NCI-H524 treated with DMSO at 0.1 percent for 48 hours (cell line): Measurements from ENCODE around the gene GASK1A.
"Not testable (repeated sequence)": the region's sequence is repeated elsewhere in the genome, so short reads cannot be mapped to it uniquely, and the experiment has no call there.

Experiments
- DNase-seq: peaks from one replicate; lab custom pipeline; 2025; lab: John Stamatoyannopoulos, UW

The GASK1A gene

DNA sequence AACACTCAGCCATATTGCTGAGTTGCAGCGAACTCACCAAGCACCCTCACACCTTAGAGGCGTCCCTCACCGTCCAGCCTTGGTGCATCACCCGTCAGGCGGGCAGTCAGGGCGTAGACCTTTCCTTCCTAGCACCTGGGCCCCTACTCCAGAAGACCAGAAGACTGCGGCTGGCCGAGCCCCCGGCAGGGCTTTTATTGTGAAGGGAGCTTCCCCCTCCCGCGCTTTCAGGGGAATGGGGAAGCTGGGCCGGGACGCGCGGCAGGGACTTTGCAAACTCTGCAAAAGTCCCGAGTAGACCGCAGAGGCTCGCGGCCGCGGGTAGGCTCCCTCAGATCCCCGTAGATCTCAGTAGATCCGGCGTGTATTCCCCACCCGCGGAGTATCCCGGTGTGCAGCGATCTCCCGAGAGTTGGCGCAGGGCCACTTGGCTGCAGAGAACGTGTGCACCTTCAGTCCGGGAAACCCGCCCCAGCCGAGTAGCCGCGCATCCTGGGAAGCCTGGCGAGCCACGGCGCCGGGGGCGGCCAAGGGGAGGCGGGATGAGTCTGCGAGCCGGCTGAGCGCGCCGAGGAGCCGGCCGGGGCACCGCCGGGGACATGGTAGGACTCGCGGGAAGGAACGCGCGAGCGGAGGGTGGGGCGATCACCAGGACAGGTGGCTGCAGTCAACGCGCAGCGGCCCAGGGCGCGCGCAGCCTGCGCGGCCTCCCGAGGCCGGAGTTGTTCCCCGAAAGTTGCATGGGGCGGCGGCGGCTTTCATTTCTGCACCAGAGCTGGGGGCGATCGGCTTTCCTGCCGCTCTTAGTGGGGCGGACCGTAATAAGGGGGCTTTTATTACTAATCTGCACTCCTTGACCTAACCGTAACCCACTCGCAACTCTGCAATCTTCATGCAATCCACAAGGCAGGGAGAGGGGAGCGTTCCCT, at the start of gene GASK1A:
Gene GASK1A, plus strand, starts transcription at position 268 of the 929 bp plus-strand sequence. Its CDS starts 332 bp downstream, at position 600.
- DNase-seq = no peak

DNA sequence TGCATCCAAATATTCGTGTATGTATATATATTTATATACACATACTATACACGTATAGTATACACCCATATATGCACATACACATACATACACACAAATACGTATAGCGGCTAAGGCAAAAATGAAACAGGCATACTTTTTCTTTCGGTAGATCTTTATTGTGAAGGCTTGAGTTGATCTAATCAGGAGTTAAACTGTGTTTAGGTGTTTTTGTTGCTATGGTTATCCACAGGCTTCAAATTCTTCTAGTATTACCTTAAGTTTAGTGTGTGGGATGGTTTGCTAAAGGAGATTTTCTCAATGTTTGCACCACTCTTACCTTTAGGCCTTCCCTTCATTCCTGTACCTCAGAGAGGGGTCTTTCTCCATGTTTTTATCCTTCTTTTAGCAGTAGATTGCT, 45.0 kb upstream of the GASK1A start:
- DNase-seq = no peak

DNA sequence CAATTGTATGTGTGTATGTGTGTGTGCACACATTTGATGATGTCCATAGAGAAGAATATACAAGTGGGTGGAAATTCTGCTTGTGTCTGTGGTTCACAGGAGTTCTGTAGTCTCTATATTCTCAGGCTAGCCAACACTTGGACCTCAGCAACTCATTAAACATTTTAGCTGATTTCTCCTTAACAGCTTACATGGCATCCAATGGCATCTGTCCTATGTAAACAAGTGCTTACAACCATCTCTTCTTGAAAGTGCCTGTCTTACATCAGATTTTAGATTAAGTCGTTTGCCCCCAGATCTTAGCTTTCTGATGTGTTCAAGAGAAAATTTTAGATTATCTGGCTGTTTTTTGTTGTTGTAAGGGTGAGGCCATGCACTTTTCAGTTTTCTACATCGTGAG, 44.2 kb upstream of the GASK1A start:
- DNase-seq = no peak

DNA sequence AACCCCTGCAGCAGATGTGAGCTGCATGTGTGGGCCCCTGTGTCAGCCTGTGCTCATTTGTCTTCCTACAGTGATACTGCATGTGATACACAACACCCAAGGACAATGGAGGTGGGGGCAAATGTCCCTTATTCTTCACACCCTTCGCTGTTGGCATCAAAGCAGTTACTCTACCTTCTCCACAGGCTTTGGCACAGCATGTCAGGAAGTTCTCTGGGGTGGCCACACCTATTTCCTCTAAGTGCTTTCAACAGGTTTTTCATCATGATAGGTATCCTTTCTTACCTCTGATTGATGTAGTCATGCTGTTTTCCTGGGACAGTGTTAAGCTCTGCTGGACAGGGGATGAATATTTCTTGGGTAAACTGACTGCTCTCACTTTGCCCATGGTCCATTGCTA, 43.6 kb upstream of the GASK1A start:
- DNase-seq = no peak

DNA sequence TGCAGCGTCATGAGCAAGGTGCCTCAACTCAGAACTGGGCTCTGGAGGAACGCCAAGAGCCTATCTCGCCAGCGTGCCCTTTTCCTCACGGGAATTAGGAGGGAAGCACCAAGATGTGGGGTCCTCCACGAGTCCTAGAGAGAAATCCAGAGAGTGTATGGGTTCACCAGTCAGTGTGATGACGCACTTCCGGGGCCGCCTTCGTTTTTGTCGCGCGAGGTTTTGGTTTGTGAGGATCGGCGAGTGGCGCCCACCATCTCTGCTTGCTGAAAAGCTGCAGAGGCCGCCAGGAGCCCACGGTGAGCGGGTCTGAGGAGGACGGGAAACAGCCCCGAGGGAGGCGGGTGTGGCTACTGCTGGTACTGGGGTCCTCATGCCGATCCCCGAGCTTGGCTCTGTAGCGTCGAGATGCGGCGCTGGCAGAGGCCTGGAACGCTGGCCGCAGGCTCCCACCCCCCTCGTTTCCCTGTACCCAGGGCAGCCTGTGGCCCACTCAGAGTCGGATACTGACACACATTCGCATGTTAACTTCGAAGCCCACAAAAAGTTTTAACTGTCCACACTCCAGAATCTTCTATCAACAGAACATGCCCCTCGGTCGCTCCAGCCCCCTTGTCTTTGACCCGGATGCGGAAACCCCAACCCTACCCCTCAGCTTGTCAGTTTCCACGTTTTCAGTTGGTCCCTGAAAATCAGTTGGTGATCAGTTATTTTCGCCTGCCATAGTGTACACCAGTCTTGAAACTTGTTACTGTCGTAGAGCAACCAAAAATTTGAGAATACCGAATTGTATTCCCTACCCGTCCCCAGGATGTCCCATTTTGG, 42.7 kb upstream of the GASK1A start:
- DNase-seq = peak; percentile 36

DNA sequence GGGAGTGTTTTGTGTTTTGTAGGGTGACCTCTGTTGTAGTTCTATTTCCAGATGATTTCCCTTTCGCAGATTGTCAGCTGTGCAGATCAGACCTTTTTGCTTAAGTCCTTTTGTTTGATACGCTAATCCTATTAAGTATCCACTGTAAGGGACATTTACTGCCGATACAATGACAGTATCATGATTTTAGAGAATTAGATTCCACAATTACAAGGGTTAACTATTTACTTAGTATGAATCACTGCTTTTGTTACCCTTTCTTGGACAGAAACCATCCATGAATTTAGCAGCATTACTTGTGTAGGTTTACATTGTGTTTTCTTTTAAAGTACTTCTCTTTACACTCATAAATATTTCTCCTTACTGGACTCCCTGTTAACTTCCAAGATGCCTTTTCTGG, 41.8 kb upstream of the GASK1A start:
- DNase-seq = peak; percentile 6

DNA sequence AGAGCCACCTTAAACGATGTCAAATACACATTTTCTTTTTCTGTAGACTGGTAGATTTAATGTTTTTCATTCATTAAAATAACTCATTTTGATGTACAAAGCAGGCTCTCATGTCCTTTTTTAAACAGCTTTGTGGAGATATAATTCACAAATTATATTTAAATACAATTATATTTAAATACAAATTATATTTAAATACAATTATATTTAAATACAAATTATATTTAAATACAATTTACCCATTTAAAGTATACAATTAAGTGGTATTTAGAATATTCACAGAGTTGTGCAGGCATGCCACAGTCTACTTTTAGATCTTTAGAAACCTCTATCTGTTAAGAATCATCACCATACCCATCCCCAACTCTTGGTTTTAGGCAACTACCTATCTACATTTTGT, 36.4 kb upstream of the GASK1A start:
- no peak for DNase-seq

DNA sequence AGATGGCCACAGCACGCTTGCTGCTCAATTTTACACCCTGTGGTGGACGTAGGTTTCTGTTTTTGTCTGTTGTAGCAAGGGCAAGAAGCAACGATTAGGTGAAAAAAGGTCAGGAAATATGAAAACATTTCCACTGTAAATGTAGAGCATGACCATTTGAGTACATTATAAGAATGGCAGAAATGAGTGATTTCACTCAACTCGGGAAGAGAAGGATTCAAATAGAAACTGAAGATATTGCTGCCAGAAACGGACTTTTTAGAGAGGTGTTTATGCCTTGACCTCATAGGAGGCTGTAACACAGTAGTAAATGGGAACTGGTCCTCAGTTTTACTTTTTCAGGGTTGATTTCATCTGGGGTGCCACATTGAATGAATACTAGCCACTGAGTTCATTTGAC, 33.1 kb upstream of the GASK1A start:
- DNase-seq = no peak

DNA sequence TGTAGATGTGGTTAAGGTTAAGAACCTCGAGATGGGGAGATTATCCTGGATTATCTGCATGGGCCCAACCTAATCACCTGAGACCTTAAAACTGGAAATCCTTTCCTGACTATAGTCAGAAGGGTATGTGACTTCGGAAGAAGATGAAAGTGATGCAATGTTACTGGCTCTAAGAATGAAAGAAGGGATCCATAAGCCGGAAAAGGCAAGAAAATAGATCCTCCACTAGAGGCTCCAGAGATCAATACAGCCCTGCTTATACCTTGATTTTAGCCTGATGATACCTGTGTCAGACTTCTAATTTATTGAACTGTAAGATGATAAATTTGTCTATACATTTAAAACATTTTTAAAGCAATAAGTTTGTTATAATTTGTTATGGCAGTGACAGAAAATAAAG, 21.5 kb upstream of the GASK1A start:
- DNase-seq = no peak

DNA sequence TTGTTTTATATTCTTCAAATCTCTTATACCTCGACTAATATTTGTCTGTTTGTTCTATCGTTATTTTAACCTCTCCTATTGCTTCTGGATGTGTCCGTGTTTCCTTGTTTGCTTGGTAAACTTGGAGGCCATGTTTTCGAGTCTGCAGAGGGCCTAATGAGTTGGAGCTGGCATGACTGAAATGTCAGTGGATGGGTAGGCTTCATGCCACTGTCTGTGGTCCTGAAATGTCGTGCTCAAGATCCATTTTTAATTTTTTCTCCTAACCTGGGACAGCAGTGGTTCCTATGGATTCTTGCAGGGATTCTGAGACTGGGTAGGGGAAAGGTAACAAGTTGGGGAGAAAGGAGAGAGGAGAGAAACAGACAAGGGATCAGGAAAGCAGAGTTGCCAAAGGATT, 18.8 kb upstream of the GASK1A start:
- DNase-seq = no peak

DNA sequence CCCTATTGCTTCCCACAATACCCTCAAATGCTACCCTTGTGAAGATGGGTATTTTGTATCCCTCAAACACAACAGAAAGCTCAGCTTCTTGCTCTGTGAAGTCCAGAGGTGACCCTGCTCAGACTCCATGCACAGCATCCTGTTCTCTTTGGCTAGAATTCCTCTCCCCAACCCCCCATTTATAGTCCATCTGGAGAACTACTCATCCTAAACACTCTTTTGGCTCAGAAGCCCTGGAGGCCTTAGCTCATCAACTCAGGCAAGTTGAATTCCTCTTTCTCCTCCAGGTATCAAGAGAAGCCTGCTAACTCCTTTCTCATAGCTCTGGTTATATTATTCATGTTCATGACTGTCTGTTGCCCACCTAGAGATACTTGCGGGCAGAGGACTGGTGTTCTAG, 18.3 kb upstream of the GASK1A start:
- DNase-seq = no peak

DNA sequence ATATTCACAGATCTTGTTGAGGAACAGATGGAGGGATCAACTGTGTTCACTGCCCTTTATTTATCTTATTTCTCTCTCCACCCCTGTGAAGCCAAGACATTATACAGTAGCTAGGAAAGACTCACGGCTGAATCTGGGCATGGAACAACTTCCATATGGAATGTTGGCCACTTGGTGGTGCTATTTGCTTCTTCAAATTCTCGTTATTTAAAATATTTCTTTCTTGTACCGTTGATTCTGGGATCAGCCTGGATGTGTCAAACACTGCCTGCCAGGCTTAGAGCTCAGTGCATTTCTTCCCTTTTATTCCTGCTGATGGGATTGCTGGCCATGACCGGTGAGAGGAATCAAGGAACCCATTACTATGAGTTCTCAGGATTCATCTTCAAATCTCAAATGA, 17.5 kb upstream of the GASK1A start:
- no peak for DNase-seq

DNA sequence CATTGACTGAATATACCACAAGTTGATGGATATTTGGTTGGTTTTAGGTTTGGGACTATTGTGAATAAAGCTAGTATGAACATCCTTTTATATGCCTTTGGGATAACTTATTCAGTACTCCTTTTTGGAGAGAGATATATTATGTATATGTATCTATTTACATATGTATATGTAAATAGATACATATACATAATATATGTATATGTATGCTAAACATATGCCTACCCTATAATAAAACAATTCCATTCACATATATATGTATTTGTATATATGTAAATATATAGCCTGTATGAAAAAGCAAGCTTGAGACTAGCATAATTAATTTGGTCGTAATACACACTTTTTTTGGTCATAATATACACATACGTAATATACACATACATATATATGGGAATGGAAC, 15.8 kb upstream of the GASK1A start:
- no peak for DNase-seq

DNA sequence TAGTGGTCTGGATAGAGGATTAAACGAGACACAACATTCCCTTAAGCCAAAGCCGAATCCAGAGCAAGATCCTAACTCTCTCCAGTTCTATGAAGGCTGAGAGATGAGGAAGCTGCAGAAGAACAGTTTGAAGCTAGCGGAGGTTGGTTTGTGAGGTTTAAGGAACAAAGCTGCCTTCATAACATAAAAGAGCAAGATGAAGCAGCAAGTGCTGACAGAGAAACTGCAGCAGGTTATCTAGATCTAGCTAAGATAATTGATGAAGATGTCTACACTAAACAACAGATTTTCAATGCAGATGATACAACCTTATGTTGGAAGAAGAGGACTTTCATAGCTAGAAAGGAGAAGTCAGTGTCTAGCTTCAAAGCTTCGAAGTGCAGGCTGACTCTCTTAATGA, 14.8 kb upstream of the GASK1A start:
- no peak for DNase-seq

DNA sequence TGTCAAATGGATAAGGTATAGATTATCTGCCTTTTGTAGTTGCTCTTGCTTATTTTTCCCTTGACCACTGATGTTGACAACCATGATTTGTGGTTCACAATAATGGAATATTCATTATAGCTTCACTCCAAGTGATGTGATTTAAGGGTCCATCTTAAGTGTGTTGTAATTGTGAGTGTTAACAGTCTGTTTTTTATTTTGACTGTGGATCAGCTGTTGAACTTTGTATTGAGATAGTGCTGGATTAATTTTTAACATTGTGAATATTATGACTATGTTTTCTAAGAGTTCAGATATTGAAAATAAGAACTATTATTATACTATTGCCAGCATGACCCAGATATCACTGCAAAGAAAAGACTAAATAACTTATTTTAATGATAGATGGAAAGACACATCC, 8.6 kb upstream of the GASK1A start:
- no peak for DNase-seq

DNA sequence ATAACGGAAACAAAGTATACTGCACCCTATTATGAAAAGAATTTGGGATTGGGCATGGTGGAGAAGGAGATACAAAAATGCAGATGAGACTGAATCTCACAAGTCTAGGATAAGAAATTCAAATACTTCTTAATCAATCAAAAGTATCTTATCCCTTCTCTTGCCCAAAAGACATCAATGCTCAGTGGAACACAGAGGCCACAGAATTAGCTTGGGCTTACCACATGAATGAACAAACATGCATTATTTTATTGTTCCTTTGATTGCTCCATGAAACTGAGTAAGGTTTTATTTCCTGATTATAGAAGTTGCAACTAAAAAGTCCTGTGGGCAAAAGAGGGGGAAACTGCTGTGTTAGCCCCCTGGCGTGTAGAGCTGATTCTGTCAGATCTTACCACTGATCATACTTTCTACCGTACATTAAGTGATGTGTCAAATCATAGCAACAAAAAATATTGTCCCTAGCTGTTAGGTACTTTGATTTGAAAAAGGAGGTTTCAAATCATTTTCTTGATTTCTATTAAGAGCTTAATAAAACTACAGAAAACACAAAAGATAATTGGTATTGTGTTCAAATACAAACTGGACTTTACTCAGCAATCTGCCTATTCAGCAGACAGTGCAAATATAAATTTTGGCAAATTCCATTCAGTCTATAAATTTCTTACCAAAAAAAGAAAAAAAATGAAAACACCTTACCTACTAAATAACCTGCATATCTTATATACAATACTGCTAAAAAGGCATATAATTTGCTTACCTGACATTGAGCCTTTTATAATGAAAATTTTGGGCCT, 7.9 kb upstream of the GASK1A start:
- no peak for DNase-seq

DNA sequence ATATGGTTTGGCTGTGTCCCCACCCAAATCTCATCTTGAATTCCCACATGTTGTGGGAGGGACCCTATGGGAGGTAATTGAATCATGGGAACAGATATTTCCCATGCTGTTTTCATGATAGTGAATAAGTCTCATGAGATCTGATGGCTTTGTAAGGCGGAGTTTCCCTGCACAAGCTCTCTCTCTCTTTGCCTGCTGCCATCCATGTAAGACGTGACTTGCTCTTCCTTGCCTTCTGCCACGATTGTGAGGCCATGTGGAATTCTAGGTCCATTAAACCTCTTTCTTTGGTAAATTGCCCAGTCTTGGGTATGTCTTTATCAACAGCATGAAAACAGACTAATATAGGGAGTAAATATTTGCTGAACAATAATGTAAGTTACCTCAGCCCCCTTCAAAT, 4.2 kb upstream of the GASK1A start:
- not testable (repeated sequence) for DNase-seq

DNA sequence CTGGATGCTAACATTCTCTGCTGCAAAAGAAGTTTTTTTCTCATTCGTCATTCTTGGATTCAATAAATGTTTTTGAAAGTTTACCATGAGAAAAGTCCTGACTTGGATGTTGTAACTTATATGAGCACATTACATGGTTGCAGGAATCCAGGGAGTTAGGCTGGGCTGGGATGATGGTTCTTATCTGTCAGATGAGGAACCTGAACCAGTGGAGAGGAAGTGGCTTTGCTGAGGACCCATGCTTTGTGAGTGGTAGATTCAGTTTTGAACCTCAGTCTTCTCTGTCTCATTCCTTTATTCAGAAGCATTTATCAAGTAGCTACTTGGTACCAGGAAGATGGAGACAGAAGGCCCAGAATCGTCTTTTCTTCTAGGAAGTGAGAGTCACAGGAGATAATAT, 3.7 kb upstream of the GASK1A start:
- DNase-seq = no peak

DNA sequence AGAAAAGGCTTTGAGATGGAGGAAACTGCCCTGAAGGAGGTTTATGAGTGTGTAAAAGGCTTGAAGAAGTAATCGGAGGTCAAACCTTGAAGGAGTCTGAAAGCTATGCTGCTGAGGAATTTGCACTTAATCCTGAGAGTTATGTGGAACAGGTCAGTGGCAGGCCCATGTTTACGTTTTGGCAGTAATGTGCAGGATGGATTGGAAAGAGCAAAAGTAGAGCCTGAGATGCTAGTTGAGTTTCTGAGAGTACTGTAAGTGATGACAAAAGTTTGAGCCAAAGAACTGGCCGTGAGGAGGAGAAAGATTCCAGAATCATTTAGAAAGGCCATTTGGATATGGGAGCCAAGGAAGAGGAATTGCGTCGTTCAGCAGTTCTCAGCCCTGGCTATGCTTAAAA, 3.2 kb upstream of the GASK1A start:
- no peak for DNase-seq

DNA sequence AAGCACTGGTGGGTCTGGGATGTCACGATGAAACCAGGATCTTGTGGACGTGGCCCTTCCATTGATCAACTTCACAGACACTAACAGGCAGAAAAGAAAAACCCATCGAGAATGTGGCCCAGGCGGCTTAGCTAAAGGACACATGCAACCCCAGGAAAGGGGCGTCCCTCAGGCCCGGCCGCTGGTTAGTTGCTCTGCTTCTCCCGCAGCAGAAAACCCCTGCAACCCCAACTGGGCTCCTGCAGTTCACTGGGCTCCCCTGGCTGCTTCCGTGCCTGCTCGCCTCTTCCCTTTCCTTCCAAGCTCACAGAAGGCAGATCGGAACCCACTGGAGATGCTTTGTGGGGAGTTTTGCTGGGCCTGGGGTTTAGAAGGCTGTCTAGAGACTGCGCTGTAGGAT, 1.1 kb downstream of the GASK1A start:
- no peak for DNase-seq

DNA sequence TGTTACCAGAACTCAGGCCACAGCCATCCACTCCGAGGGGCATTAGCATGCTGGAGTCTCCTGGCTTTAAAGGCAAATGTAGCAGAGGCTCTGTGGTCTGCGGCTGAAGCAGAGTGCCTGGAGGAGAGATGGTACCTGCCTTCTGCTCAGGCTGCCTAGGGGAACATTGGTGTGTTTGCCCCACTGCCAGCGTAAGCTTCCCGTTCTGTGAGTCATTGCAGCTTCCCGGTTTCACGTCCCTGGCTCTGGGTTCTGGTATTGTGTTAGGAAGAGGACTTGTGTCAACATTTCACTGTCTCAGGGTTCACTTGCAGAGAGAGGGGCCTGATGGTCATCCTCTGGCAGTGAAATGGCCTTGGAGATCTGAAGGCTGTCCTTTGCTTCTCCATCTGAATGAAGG, 1.8 kb downstream of the GASK1A start:
- no peak for DNase-seq

DNA sequence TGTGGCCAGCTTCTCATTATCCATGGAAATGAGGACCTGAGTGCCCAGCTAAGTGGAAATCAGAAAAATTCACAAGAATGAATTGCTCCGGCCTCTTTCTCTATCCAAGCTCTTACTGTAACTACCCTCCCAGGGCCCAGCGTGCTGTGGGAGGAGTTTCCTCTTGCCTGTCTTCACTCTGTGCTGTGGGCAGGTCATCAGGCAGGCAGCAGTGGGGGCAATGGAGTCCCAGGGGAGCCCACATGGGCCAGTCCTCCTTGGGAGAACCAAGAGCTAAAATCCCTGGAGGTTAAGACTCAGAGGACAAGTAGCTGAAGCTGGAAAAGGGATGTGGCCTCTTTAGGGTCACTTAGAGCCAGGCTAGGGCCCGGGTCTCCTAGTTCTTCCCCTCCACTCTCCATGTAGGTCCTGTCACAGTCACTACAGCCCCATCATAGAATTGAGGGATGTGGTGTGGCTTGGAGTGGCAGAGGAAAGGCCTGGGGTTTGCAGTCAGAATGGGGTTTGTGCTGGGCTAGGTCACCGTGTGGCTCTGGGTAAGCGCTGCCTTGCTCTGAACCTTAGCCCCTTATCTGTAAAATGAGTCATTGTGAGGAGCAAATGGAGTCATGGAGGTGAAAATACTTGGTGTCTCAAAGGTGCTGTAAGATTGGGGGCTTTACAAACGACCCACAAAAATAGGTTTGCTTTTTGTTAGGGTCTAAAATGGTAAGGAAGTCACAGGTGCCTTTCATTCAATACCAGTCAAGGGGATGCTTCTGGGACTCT, 3.7 kb downstream of the GASK1A start:
- DNase-seq = no peak
